ENCODE results near the gene TPM3. TPM values are rescaled to one million over a fixed set of nuclear protein-coding genes. Genes with fewer than 3 reads are reported as not detected.

Gene TPM3
- total and polyA plus RNA-seq, 9 of the 15 experiments (the other 6 are each of a cell fraction or from before 2014, with no cell fraction given): 202 to 604 (median 421) TPM

DNA sequence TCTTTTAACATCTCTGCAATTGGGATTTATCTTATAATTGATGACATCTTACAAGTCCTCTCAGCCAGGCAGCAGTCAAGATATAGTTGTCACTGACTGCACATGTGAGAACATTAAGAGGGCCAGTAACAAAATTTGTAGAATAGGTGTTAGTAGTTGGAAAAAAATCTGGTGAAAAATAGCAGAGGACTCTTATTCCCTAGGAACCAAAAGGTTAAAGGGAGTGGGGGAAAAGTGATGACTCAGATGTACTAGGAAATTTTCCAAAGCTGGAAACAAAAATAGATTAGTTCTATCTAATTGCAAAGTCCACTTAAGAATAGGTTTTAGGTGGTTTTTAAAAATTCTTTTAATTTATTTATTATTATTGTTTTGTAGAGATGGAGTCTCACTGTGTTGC is 40.6 kb downstream of the TPM3 start:
- peaks cover 19 to 21% of the 10 kb centered on the region in 2 experiments for H3K4me1 ChIP-seq (replicated peaks in 1 of 2; ENCODE audit: control insufficient read depth in 2 of 2, insufficient read depth in 2 of 2, low read length in 2 of 2)
- no peaks in the 10 kb centered on the region for H3K9me3 ChIP-seq (replicated peaks; ENCODE audit: control insufficient read depth, insufficient read depth, low read depth, low read length)
- peaks cover 5% of the 10 kb centered on the region; the same call in 1 of the 3 replicates for H3K79me2 ChIP-seq (ENCODE audit: control insufficient read depth, insufficient read depth, low read length)
- no peaks in the 10 kb centered on the region for H3K27me3 ChIP-seq (ENCODE audit: control insufficient read depth in 2 of 2, insufficient read depth in 2 of 2, low read length in 2 of 2)
- TF ChIP-seq HNRNPLL (IDR thresholded peaks at IDR 0.05; ENCODE audit: low read depth, low read length, poor library complexity, severe bottlenecking) (no peak), MAFG (tag; conservative IDR thresholded peaks at IDR 0.05) (peak; percentile 60; the same call in 1 of the 2 replicates), SNIP1 (IDR thresholded peaks at IDR 0.05; ENCODE audit: low read depth) (no peak), MAZ (CRISPR knock-in tag; conservative IDR thresholded peaks at IDR 0.05 in 1 of 2, IDR thresholded peaks at IDR 0.05 in 1 of 2) (no peak), C11orf30 (IDR thresholded peaks at IDR 0.05; ENCODE audit: low read depth) (peak; percentile 85), ZKSCAN8 (CRISPR knock-in tag; IDR thresholded peaks at IDR 0.05) (no peak), NONO (IDR thresholded peaks at IDR 0.05; ENCODE audit: low read depth in 2 of 2, low read length in 1 of 2) (no peak), KDM2B (CRISPR knock-in tag; IDR thresholded peaks at IDR 0.05) (no peak), TBP (optimal IDR thresholded peaks at IDR 0.05; ENCODE audit: low read depth, low read length) (no peak), ZNF239 (CRISPR knock-in tag; IDR thresholded peaks at IDR 0.05) (no peak), ZNF316 (IDR thresholded peaks at IDR 0.05) (peak; percentile 89), SMARCC2 (IDR thresholded peaks at IDR 0.05; ENCODE audit: low read depth) (no peak), MAFK (IDR thresholded peaks at IDR 0.05; ENCODE audit: low read length) (peak; percentile 62; the same call in 1 of the 2 replicates), HNRNPH1 (optimal IDR thresholded peaks at IDR 0.05; ENCODE audit: low read depth, low read length) (no peak), ZNF282 (CRISPR knock-in tag; IDR thresholded peaks at IDR 0.05) (no peak), ARID2 (IDR thresholded peaks at IDR 0.05) (no peak), GATA2 (CRISPR knock-in tag; IDR thresholded peaks at IDR 0.05) (no peak), BRD4 (IDR thresholded peaks at IDR 0.05) (no peak), SIN3B (IDR thresholded peaks at IDR 0.05; ENCODE audit: low read depth) (no peak), MAFF (IDR thresholded peaks at IDR 0.05; ENCODE audit: low read length) (peak; percentile 63; the same call in 1 of the 2 replicates)
- TF ChIP-seq, protein P1, sequence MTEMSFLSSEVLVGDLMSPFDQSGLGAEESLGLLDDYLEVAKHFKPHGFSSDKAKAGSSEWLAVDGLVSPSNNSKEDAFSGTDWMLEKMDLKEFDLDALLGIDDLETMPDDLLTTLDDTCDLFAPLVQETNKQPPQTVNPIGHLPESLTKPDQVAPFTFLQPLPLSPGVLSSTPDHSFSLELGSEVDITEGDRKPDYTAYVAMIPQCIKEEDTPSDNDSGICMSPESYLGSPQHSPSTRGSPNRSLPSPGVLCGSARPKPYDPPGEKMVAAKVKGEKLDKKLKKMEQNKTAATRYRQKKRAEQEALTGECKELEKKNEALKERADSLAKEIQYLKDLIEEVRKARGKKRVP (CRISPR knock-in tag; IDR thresholded peaks at IDR 0.05): no peak
- TF ChIP-seq, protein P2, sequence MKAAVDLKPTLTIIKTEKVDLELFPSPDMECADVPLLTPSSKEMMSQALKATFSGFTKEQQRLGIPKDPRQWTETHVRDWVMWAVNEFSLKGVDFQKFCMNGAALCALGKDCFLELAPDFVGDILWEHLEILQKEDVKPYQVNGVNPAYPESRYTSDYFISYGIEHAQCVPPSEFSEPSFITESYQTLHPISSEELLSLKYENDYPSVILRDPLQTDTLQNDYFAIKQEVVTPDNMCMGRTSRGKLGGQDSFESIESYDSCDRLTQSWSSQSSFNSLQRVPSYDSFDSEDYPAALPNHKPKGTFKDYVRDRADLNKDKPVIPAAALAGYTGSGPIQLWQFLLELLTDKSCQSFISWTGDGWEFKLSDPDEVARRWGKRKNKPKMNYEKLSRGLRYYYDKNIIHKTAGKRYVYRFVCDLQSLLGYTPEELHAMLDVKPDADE (conservative IDR thresholded peaks at IDR 0.05; ENCODE audit: control insufficient read depth, low read depth, low read length): no peak
- TF ChIP-seq, protein P3, sequence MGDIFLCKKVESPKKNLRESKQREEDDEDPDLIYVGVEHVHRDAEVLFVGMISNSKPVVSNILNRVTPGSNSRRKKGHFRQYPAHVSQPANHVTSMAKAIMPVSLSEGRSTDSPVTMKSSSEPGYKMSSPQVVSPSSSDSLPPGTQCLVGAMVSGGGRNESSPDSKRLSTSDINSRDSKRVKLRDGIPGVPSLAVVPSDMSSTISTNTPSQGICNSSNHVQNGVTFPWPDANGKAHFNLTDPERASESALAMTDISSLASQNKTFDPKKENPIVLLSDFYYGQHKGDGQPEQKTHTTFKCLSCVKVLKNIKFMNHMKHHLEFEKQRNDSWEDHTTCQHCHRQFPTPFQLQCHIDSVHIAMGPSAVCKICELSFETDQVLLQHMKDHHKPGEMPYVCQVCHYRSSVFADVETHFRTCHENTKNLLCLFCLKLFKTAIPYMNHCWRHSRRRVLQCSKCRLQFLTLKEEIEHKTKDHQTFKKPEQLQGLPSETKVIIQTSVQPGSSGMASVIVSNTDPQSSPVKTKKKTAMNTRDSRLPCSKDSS (IDR thresholded peaks at IDR 0.05; ENCODE audit: low read depth, partially characterized antibody): no peak
- FAIRE-seq (no peak), ATAC-seq (no peak), DNase-seq (ENCODE audit: extremely low read depth in 1 of 4, low spot score in 3 of 4) (no peak)
- POLR2A ChIA-PET: no interaction called here
- no peak overlapping the region for H3K4me3 ChIP-seq
- CTCF ChIA-PET (ENCODE audit: low intra/inter-chr PET ratio): no interaction called here
- H3K9me1 ChIP-seq (ENCODE audit: control insufficient read depth, insufficient read depth, low read length): no peaks in the 10 kb centered on the region
- no TSS peak for BruUV-seq (replicated peaks)
- peaks cover 21% of the 10 kb centered on the region for H3K36me3 ChIP-seq (ENCODE audit: control insufficient read depth, insufficient read depth, low read length)
- no peak overlapping the region for H3K4me2 ChIP-seq (ENCODE audit: insufficient read depth, low read length)
- H3K27ac ChIP-seq (ENCODE audit: extremely low read depth, low read depth, low read length): no peak overlapping the region
- in situ Hi-C loops (cut with MboI): no loop called here
- no peaks in the 10 kb centered on the region for H4K20me1 ChIP-seq (replicated peaks; ENCODE audit: control insufficient read depth, insufficient read depth, low read length)
- no peak overlapping the region for H2AFZ ChIP-seq (ENCODE audit: low read depth, low read length)
- intact Hi-C loops (cut with micrococcal nuclease): no loop called here
- H3K9ac ChIP-seq (ENCODE audit: insufficient read depth in 1 of 2, low read depth in 2 of 2, low read length in 2 of 2): no peak overlapping the region

Measured in K562 (cell line).